Fibroblast of lung (primary cell): Measurements from ENCODE around the gene FIS1. TPM values are rescaled to one million over a fixed set of nuclear protein-coding genes. Genes with fewer than 3 reads are reported as not detected.

ENCODE experiments used
- DNase-seq, 2 donors: peaks; one replicate each; pipeline versions ENCODE4 v3.0.0 to v3.0.0-alpha.2; 2010; ENCODE audit warnings: low read depth in 2 of 2
- H2AFZ ChIP-seq: 2 replicates; pipeline ENCODE4 v1.5.1; 2012; ENCODE audit warnings: low read length, control low read depth, inconsistent platforms
- H3K27ac ChIP-seq: 2 replicates; pipeline ENCODE4 v1.5.1; 2011; ENCODE audit warnings: low read length, control low read depth; ENCODE audit not compliant: insufficient read depth
- H3K27me3 ChIP-seq: 2 replicates; pipeline ENCODE4 v1.5.1; 2011; ENCODE audit warnings: mild to moderate bottlenecking, low read length; ENCODE audit not compliant: control insufficient read depth, insufficient read depth
- H3K36me3 ChIP-seq: 2 replicates; pipeline ENCODE4 v1.5.1; 2011; ENCODE audit warnings: low read length; ENCODE audit not compliant: control insufficient read depth, insufficient read depth
- H3K4me1 ChIP-seq: 2 replicates; pipeline ENCODE4 v1.5.1; 2011; ENCODE audit warnings: low read length; ENCODE audit not compliant: control insufficient read depth, insufficient read depth; ENCODE audit errors: extremely low read depth
- H3K4me2 ChIP-seq: 2 replicates; pipeline ENCODE4 v1.5.1; 2011; ENCODE audit warnings: low read length, control low read depth; ENCODE audit not compliant: insufficient read depth; ENCODE audit errors: extremely low read depth
- H3K4me3 ChIP-seq, 4 experiments: fragments of 200-600 bp in 1 of 4; sonication (generic) in 1 of 4; replicated peaks in 1 of 4; 2 replicates each; pipeline ENCODE4 v1.5.1; 2011 to 2016; ENCODE audit warnings: low read length in 4 of 4, low read depth in 3 of 4, mild to moderate bottlenecking in 3 of 4, control low read depth in 2 of 4, inconsistent platforms in 1 of 4, mixed read lengths in 1 of 4; ENCODE audit not compliant: insufficient read depth in 1 of 4; ENCODE audit errors: control extremely low read depth in 1 of 4
- H3K79me2 ChIP-seq: 2 replicates; pipeline ENCODE4 v1.5.1; 2012; ENCODE audit warnings: mild to moderate bottlenecking, low read length, inconsistent platforms; ENCODE audit not compliant: control insufficient read depth, insufficient read depth
- H3K9ac ChIP-seq: 2 replicates; pipeline ENCODE4 v1.5.1; 2011; ENCODE audit warnings: mild to moderate bottlenecking, low read length, control low read depth; ENCODE audit not compliant: insufficient read depth
- H3K9me3 ChIP-seq: 2 replicates; pipeline ENCODE4 v1.5.1; 2012; ENCODE audit warnings: low read depth, low read length; ENCODE audit not compliant: control insufficient read depth, insufficient read depth
- H4K20me1 ChIP-seq: 2 replicates; pipeline ENCODE4 v1.5.1; 2011; ENCODE audit warnings: low read length; ENCODE audit not compliant: control insufficient read depth, insufficient read depth; ENCODE audit errors: extremely low read depth
- CTCF ChIP-seq, 2 donors: IDR thresholded peaks in 1 of 2; conservative IDR thresholded peaks in 1 of 2; 1 replicate in 1 of 2; 2 replicates in 1 of 2; pipeline ENCODE4 v1.5.1; 2011 to 2012; ENCODE audit warnings: low read length in 2 of 2, control low read depth in 1 of 2, inconsistent platforms in 1 of 2, low read depth in 1 of 2, mild to moderate bottlenecking in 1 of 2
- EZH2 ChIP-seq: IDR thresholded peaks from 2 replicates; pipeline ENCODE4 v1.5.1; 2012; ENCODE audit warnings: low read length, control low read depth, mild to moderate bottlenecking; ENCODE audit errors: missing control alignments
- polyA plus RNA-seq, 2 donors: library from polyadenylated mRNA; depleted of rRNA in 1 of 2; stranded (reverse) in 1 of 2; unstranded in 1 of 2; fragments of >200 nt; gene quantifications; 2 replicates each; pipeline ENCODE4 v1.2.1, GENCODE V29; 2011 to 2012; ENCODE audit warnings: missing spikeins in 1 of 2
- total RNA-seq: library from RNA; depleted of rRNA; stranded (reverse); fragments of >200 nt; gene quantifications from 2 replicates; pipeline ENCODE4 v1.2.1, GENCODE V29; 2014

FIS1 gene
- total and polyA plus RNA-seq, 2 donors (not counting 1 experiment from before 2014, with no cell fraction given) = 169 to 297 TPM

- no peak overlapping the region for H2AFZ ChIP-seq
- H3K9ac ChIP-seq = no peak overlapping the region
- no peak overlapping the region for H3K27ac ChIP-seq
- no peak for DNase-seq
- peaks cover 11% of the 10 kb centered on the region for H3K36me3 ChIP-seq
- no peaks in the 10 kb centered on the region for H3K9me3 ChIP-seq
- no peak for TF ChIP-seq CTCF (conservative IDR thresholded peaks at IDR 0.05 in 1 of 2, IDR thresholded peaks at IDR 0.05 in 1 of 2; ENCODE audit: low read depth in 1 of 2, low read length in 2 of 2)
- no peak for TF ChIP-seq EZH2
- H3K4me1 ChIP-seq = no peaks in the 10 kb centered on the region
- no peak overlapping the region for H3K4me3 ChIP-seq
- H3K27me3 ChIP-seq = no peaks in the 10 kb centered on the region
- H3K79me2 ChIP-seq = peaks cover 4% of the 10 kb centered on the region
- H4K20me1 ChIP-seq = no peaks in the 10 kb centered on the region
- no peak overlapping the region for H3K4me2 ChIP-seq
Observed at GRCh38 chr7:101225650-101226049, 19.2 kb downstream of the FIS1 start.

DNA sequence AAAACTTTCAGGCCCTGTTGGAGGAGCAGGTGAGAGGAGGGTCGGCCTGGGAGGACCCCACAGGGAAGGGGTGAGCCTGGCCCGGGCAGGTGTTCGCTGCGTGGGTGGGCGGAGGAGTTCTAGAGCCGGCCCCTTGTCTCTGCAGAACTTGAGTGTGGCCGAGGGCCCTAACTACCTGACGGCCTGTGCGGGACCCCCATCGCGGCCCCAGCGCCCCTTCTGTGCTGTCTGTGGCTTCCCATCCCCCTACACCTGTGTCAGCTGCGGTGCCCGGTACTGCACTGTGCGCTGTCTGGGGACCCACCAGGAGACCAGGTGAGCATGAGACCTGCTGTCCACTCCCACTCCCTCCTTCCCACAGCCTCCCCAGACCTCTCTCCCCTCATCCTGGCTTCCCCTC lies 21.4 kb downstream of the FIS1 start:
- H3K27me3 ChIP-seq = no peaks in the 10 kb centered on the region
- H3K4me1 ChIP-seq = no peaks in the 10 kb centered on the region
- no peak overlapping the region for H3K27ac ChIP-seq
- no peak for DNase-seq
- H3K9ac ChIP-seq = no peak overlapping the region
- H3K4me3 ChIP-seq = no peak overlapping the region
- H3K9me3 ChIP-seq = no peaks in the 10 kb centered on the region
- peaks cover 13% of the 10 kb centered on the region for H3K79me2 ChIP-seq
- no peaks in the 10 kb centered on the region for H4K20me1 ChIP-seq
- no peak overlapping the region for H2AFZ ChIP-seq
- TF ChIP-seq EZH2 (no peak), CTCF (conservative IDR thresholded peaks at IDR 0.05 in 1 of 2, IDR thresholded peaks at IDR 0.05 in 1 of 2; ENCODE audit: low read depth in 1 of 2, low read length in 2 of 2) (no peak)
- no peak overlapping the region for H3K4me2 ChIP-seq
- peaks cover 11% of the 10 kb centered on the region for H3K36me3 ChIP-seq

- no peak for DNase-seq
- Histone ChIP-seq H3K36me3 (peaks cover 11% of the 10 kb centered on the region), H2AFZ (no peak overlapping the region), H3K27me3 (no peaks in the 10 kb centered on the region), H3K4me3 (no peak overlapping the region), H3K4me1 (no peaks in the 10 kb centered on the region), H3K4me2 (no peak overlapping the region), H3K9ac (no peak overlapping the region), H3K27ac (no peak overlapping the region), H3K9me3 (no peaks in the 10 kb centered on the region), H4K20me1 (no peaks in the 10 kb centered on the region), H3K79me2 (peaks cover 16% of the 10 kb centered on the region)
- TF ChIP-seq EZH2 (no peak), CTCF (conservative IDR thresholded peaks at IDR 0.05 in 1 of 2, IDR thresholded peaks at IDR 0.05 in 1 of 2; ENCODE audit: low read depth in 1 of 2, low read length in 2 of 2) (no peak)
Observed at GRCh38 chr7:101222275-101222830, 22.5 kb downstream of the FIS1 start.
